ENCODE measurements around the gene USP13.

Gene USP13

DNA sequence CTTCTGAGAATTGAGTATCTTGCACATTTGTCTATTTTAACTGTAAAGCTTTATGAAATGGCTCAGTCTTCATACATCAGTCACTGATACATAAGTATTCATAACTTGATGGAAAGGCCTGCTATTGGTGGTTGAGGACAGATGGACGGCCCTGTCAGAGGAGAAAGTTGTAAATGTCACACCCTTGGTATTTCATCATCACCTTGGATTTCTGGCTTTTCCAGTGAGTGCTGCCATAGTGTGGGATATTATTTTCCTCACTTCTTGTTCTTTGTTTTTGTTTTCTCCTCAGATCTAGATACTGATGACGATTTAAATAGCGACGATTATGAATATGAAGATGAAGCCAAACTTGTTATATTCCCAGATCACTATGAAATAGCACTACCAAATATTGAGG lies 47.9 kb downstream of the USP13 start:
- no peak for DNase-seq (ENCODE audit: low spot score)

DNA sequence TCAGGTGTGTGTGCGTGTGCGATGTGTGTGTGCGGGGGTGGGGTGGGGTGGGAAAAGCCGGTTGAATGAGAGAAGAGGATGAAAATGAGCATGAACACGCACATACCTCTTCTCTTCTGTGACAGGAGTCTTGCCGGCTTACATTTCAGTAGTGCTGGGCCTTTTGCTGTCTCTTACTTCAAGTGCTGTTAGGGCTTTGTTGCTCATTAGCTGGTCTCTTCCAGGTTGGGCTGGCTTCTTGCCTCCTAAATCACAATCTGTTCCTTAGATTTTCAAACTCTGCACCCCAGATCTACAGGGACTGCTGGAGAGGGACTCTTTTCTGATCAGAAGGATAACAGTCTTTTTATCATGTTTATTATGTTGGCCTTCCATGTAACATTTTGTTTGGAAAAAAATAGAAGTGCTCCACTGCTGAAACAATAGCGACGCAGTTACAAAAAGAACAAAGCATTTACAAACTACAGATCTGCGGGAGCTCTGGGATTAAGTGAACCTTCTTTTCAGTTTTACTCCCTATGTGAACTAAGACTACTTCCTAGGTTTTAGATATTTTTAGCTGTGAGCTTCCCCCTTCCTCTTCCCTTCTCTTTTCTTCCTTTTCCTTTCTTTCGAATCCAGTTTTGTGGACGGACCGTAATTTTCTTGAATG lies 48.5 kb downstream of the USP13 start:
- no peak for DNase-seq (ENCODE audit: low spot score)

DNA sequence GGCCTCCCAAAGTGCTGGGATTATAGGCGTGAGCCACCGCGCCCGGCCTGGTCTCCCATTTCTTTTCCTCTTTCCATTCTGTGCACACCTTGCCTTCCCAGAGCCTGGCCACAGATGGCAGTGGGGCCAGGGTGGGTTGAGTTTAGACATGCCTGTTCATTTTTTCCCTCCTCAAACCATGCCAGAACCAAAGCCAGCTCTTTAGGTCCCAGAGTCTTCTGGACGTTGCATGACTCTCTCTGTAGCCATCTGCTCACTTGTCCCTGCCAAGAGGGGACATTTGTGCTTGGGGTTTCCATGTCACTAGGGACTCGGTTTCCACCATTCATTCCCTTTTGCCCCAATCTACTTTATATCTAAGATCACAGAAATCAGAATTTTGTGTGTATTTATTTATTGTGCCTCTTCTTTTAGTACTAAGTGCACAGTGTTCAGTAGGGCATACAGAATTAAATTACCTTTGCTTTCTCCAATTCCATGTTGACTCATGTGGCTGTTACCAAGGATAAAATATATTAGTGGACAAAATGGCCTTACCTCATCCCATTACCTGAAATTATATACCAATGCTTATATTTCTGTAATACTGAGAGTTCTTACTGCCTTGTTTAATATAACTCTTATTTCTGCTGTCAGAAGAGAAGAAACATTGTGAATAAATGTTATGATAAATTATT lies 49.6 kb downstream of the USP13 start:
- no peak for DNase-seq (ENCODE audit: low spot score)

DNA sequence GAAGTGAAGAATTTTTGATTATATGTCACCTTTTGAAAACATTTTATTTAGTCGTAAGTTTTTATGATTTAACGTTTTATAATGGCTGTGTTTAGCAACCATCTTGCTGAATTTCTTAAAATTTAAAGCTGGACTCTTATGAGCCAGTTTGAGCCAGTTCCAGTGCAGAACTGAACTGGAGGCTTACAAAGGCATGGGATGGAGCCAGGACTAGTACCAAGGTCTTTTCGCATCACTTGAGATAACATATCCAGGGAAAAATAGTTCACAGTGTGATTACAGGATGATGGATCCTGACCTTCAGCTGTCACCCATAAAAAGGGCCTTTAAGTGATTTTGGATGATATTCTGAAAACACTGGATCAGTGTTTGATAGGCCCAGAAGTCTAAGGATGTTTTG lies 51.0 kb downstream of the USP13 start:
- DNase-seq (ENCODE audit: low spot score), result no peak

DNA sequence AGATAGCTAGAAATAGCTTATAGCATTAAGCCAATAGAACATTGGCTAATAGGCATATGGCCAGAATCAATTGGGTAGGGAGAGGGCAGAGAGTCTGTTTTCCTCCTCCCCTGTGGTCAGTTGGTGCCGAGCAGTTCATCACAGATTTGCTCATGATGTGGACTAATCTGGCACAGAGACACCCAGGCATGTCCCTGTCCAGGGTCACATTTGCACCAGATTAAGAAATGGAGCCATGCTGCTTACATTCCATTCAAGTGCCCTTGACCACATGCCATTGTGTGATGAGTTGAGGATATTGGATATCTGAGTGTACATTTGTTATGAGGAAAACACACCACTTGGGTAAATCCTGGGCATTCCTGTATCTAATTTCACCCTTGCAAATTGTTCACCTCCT lies 53.4 kb downstream of the USP13 start:
- no peak for DNase-seq (ENCODE audit: low spot score)

DNA sequence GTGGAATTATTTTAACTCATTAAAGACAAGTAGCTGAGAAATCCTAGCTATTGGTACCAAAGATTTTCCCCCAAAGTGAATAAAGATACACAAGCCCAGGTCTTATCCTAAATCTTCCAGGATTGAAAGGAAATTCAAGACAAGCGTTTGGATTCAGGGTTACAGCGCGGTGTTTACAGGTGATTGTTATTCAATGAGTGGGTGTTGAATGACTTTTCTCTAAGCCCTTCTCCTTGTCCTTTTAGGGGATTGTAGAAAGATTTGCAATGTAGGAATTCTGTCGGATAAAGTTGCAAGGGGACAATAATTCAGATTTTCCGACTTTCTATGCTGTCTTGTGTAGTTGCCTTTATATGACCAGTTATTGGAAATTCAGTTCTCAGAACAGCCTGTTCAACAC lies 57.2 kb downstream of the USP13 start:
- no peak for DNase-seq (ENCODE audit: low spot score)

DNA sequence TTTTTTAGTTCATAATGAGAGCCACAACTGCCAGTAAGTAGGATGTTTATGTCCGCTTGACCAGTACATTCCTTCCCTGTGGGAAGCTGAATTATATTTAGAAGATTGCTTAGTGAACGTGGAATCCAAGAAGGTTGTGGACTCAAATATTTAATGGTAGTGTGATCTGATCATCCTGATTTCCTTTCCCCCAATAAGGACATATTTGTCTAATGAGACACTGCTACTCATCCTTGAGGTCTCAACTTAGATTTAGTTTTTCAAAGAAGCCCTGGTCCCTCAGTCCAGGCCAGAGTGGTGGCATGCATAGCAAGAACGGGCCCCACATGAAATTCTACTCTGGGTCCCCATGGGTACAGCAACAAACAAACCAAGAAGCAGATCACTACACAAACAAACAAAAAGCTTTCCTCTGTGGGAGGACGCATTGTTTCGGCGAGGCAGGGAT lies 60.8 kb downstream of the USP13 start:
- DNase-seq (ENCODE audit: low spot score), result no peak

DNA sequence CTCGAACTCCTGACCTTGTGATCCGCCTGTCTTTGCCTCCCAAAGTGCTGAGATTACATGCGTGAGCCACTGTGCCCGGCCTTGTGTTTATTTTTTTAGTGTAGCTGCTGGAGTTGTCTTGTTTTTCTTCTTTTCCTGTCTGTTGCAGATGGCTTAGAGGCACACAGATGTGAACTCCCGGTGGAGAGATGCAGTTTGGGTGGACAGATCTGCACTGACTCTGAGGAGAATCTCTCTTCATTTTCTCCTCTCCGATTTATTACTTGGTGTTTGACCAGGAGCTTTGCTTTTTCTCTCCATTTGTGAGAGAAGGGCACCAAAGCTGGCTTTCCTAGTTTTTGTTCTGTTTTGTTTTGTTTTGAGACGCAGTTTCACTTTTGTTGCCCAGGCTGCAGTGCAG lies 62.7 kb downstream of the USP13 start:
- DNase-seq (ENCODE audit: low spot score), result no peak

DNA sequence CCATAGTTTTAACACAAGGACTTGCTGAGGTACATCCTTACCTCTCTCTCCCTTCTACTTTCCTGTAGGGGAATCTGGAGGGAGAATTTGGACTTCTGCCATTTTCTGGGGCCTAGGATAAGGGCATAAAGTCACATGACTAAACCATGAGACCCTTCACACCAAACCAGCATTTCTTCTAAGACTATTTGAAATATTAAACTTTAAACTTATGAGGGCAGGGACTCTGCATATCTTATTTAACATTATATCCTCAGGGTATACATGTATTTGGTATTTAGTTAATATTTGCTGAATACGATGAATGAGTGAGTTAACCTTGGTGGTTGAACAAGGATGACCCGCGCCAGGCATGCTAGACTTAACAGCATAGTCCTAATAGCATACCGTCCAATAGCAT lies 63.4 kb downstream of the USP13 start:
- no peak for DNase-seq (ENCODE audit: low spot score)

DNA sequence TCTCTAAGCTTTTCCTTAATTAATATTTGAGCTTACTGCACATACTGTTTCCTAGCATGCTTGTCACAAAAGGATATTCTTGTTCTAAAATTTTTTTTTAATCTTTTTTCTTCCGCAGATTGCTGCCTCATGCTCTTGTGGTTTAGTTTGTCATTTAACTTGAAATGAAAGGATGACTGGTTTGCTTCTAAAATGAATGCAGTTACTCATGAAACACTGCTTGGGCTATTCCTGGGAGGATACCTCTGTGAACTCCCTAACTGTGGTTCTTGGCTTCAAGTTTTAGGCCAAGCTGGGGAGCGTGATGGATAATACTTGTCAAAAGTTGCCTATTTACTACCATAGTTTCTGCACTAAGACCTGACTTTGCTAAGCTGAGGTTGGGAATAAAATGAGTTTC lies 64.0 kb downstream of the USP13 start:
- no peak for DNase-seq (ENCODE audit: low spot score)

DNA sequence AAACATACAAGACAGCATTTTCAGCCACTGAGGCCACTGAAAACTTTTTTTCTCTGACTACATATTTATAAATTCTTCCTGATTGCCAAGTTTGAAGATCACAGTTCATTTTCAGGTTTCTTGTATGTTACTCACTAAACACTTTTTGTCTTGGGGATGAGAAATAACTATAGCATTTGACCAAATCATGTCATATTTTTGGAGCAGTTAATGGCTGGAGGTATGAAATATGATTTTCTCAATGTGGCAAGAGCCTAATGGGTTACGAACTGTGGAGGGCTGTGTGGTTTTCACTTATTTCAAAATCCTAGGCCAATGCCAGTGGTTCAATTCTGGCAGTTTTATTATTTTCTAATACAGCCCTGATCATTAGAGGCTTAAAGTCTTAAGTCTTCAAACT lies 64.4 kb downstream of the USP13 start:
- no peak for DNase-seq (ENCODE audit: low spot score)

DNA sequence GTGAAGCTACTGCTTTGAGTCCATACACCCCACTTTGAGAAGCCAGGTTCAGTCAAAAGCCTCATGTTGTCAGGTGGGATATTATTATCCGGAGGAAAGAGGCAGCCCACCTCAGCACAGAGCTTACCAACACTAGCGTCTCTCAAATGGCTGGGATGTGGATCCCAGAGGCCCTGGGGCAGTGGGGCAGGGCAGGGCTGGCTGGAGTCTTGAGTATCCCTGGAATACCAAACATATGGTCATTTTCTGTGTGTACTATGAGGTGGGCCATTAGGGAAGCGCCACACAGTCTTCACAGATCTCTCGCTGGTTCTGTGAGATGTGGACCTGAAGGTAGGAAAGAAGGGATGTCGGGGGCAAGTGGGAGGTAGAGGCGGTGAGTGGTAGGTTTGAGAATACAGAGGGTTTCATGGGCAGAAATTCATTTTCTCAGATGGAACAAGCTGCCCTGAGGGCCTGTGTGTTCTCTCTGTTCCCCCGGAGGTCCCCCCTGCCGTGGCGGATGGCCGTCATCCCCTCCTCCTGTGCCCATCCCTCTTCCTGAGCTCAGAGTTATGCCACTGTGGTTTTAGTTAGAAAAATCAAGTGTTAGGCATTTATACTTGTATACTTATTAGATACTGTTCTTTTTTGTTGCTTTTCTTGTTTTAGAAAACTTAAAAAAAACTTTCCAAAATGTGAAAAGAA lies 66.4 kb downstream of the USP13 start:
- DNase-seq (ENCODE audit: low spot score), result no peak

DNA sequence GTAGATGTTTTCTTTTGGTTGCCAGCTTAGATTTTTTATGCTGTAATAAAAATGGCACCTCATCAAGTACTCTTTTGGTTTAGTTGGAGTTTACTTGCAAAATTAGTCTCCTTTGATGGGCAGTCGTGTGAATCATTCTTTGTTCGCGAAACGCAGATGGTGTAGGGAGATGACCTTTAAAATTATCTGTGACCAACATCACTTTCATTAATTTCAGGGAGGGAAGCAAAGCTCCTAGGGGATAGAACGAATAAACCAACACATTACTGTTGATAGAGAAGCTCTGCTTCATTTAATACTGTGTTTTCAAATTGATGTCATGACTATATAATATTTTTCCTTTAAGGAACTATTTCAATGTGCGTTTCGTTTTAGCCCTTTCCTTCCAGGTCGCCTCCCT lies 67.4 kb downstream of the USP13 start:
- DNase-seq (ENCODE audit: low spot score), result no peak

DNA sequence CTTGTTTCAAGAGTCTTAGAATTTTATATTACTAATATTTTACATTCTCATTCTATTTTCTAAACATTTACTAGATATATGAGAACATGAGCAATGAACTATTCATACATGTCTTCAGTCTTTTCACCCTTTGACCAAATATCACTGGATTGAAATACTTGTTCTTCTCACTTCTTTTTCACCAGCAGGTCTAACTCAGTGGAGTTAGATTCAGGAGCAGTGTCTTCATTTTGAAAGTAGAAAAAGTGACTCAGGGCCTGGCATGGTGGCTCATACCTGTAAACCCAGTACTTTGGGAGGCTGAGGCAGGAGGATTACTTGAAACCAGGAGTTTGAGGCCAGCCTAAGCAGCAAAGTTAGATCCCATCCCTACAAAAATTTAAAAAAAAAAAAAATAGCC lies 70.8 kb downstream of the USP13 start:
- no peak for DNase-seq (ENCODE audit: low spot score)

DNA sequence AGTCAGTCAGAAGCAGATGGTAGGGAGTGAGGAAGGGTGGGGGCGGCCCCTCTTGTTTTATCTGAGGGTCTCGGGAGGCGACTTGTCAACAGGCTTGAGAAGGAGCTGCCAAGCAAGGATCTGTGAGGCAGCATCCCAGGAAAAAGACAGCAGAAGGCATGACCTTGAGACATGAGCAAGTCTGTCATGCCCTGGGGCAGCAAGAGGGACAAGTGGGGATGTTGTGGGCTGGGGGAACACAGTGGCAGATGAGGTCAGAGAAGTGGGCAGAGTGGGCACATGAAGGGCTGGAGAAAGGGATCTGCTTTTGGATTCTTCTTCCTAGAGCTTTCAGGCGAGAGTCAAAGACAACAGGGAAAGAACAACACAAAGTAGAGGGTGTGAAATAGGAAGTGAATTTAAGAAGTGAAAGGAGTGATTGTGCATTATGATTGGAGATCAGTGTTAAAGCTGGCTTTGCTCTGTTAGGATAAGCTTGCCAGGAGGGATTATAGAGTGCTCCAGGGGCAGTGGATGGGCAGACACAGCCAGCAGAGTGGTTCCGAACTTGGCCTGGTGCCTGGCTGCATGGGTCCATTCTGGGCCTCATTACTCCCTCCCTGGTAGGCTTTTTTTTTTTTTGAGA lies 73.3 kb downstream of the USP13 start:
- no peak for DNase-seq (ENCODE audit: low spot score)

DNA sequence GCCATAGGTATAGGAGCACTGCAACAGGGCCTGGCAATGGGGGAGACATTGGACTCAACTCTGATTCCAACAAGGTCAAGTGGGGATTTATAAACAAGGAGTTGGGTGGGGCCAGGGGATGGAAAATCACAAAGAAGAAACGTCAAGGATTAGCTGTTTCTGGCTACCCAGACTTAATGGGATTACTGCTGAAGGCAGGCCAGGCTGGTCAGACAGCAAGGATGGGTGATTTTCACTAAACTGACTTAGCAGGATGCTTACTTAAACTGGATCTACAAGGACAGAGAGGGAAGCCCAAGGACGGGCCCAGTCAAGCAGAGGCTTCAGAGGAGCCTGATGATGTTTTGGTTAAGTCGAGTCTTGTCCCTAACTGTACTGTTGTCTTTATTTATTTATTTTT lies 76.2 kb downstream of the USP13 start:
- no peak for DNase-seq (ENCODE audit: low spot score)

DNA sequence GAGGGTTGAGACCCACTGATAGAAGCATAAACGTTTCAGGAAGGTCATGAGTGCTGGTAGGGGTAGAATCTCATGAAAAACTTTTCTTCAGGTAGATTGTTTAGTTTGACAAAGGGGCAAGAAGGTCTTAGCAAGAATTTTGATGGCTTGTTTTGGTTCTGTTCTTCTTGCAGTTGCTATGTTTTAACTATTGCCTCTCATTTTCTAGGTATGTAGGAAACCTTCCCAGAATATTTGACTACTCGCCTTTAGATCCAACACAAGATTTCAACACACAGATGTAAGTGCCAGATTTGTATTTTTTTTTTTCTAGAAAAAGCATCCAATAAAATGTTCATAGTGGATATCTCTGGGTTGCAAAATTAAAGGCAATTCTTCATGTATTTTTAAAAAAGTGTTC lies 77.1 kb downstream of the USP13 start:
- DNase-seq (ENCODE audit: low spot score), result no peak

DNA sequence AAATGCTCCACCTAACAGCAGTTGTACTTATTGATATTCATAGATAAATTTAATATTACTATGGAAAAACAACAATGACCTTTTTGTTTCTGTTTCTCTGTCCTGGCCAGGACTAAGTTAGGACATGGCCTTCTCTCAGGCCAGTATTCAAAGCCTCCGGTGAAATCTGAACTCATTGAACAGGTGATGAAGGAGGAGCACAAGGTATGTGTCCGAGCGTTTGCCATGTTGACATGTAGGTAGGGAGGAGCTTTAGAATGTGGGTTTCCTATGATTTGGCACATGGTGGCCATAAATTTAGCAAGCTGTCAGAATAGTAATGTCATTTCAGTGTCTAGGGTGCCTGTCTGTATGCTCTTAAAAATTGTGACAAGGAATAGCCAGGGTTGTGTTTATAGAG lies 77.7 kb downstream of the USP13 start:
- DNase-seq (ENCODE audit: low spot score), result no peak

DNA sequence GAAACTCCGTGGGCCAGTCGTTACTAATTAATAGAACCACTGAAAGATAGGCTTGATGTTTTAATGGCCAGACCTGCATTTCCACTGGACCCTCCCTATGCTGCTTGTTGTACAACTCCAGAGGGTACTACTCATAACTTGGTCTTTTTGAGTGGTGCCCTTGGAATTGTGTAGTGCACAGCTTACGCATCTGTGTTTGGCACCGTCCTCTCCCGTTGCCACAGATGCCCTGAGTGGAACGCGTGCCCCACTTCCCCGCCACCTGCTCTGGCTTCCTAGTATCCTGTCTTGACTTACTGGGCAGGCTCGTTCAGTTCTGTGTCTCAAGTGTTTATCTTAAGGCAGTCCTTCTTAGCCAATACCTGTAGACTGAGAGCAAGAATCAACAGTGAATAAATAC lies 78.7 kb downstream of the USP13 start:
- no peak for DNase-seq (ENCODE audit: low spot score)

DNA sequence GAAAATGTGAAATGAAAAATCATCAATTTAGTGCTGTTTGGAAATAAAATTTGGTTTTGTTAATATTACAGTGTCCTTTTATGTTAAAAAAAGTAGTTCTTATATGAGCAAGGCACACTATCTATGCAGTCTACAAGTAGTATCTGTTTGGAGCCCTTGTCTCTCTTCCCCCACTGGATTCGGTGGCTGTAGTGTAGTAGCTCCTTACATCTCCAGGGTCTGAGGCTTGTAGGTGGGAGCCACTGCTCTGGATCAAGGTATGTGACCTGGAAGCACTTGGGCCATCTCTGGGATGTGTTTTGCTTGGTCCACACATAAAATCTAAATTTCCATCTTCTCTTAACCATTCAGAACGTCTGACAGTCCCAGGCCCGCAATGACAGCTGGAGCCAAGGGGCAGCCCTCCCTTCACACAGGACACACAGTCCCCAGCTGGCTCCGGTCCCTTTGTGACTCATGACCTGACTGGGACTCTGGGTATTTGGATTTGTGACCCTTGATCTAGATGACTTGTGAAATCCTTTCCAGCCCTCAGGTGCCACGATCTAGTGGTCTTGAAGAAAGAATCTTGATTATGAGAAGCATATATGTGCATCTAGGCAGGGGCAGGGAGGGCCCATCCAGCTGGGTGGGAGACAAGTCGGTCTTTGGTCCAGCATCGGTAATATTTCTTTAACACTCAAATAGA lies 80.0 kb downstream of the USP13 start:
- DNase-seq (ENCODE audit: low spot score), result no peak

DNA sequence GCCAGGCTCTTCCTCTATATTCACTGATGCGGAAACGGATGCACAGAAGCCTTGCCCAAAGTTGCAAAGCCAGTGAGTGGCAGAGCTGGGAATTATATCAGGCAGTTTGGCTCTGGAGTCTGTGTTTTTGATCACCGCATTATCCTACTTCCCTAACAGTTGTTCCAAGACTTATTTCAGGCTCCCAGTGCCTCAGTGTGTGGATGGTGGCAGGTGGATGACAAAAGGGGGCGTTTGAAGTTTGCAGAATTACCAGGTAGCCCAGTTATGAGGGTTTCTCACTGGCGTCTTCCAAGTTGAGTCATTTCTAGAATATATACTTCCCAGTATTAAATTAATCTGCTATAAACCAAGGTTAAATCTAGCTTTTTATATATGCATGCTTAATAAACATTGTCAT lies 81.0 kb downstream of the USP13 start:
- DNase-seq (ENCODE audit: low spot score), result no peak

DNA sequence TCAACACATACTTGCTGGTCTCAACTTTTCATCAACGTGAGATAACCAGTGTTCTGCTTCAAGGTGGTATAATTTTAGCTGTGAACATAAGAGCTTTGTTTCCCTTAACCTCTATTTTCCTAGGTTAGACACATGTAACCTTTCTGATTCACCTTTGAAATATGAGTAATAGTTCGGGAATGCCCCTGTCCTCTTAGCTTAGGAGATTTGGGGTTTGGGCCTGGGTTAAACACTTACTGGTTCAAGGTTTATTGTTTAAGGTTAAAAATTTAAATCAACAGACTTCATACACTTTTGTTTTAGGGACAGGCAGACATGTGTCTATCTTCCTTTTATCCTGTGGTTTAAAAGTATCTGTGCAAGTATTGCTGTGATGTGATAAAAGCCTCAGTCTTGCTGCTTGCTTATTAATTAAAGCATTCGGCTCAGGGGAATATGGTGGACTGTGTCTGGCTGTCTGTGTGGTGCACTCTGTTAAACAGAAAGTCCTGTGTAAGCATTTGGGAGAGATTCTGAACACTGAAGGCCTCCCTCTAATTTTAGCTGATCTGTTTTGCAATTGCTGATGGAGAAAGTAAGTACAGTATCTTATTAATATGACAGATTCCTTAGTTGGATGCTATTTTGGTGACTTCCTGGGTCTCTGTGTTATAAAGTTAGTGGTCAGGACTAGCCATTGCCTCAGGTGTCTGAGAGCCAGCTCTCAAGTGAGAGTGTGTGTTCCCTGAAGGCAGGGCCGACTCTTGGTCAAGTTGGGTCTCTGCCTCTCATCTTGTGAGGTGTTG lies 81.8 kb downstream of the USP13 start:
- no peak for DNase-seq (ENCODE audit: low spot score)
